Fibroblast of lung (primary cell): Measurements from ENCODE around the gene KRTAP9-7. TPM values are rescaled to one million over a fixed set of nuclear protein-coding genes. Genes with fewer than 3 reads are reported as not detected.
"Not testable (repeated sequence)": the region's sequence is repeated elsewhere in the genome, so short reads cannot be mapped to it uniquely, and the experiment has no call there.

Source experiments
- DNase-seq, 2 donors: peaks; one replicate each; pipeline versions ENCODE4 v3.0.0 to v3.0.0-alpha.2; 2010; ENCODE audit warnings: low read depth in 2 of 2
- H2AFZ ChIP-seq: 2 replicates; pipeline ENCODE4 v1.5.1; 2012; ENCODE audit warnings: low read length, control low read depth, inconsistent platforms
- H3K27ac ChIP-seq: 2 replicates; pipeline ENCODE4 v1.5.1; 2011; ENCODE audit warnings: low read length, control low read depth; ENCODE audit not compliant: insufficient read depth
- H3K27me3 ChIP-seq: 2 replicates; pipeline ENCODE4 v1.5.1; 2011; ENCODE audit warnings: mild to moderate bottlenecking, low read length; ENCODE audit not compliant: control insufficient read depth, insufficient read depth
- H3K36me3 ChIP-seq: 2 replicates; pipeline ENCODE4 v1.5.1; 2011; ENCODE audit warnings: low read length; ENCODE audit not compliant: control insufficient read depth, insufficient read depth
- H3K4me1 ChIP-seq: 2 replicates; pipeline ENCODE4 v1.5.1; 2011; ENCODE audit warnings: low read length; ENCODE audit not compliant: control insufficient read depth, insufficient read depth; ENCODE audit errors: extremely low read depth
- H3K4me2 ChIP-seq: 2 replicates; pipeline ENCODE4 v1.5.1; 2011; ENCODE audit warnings: low read length, control low read depth; ENCODE audit not compliant: insufficient read depth; ENCODE audit errors: extremely low read depth
- H3K4me3 ChIP-seq, 4 experiments: fragments of 200-600 bp in 1 of 4; sonication (generic) in 1 of 4; replicated peaks in 1 of 4; 2 replicates each; pipeline ENCODE4 v1.5.1; 2011 to 2016; ENCODE audit warnings: low read length in 4 of 4, low read depth in 3 of 4, mild to moderate bottlenecking in 3 of 4, control low read depth in 2 of 4, inconsistent platforms in 1 of 4, mixed read lengths in 1 of 4; ENCODE audit not compliant: insufficient read depth in 1 of 4; ENCODE audit errors: control extremely low read depth in 1 of 4
- H3K79me2 ChIP-seq: 2 replicates; pipeline ENCODE4 v1.5.1; 2012; ENCODE audit warnings: mild to moderate bottlenecking, low read length, inconsistent platforms; ENCODE audit not compliant: control insufficient read depth, insufficient read depth
- H3K9ac ChIP-seq: 2 replicates; pipeline ENCODE4 v1.5.1; 2011; ENCODE audit warnings: mild to moderate bottlenecking, low read length, control low read depth; ENCODE audit not compliant: insufficient read depth
- H3K9me3 ChIP-seq: 2 replicates; pipeline ENCODE4 v1.5.1; 2012; ENCODE audit warnings: low read depth, low read length; ENCODE audit not compliant: control insufficient read depth, insufficient read depth
- H4K20me1 ChIP-seq: 2 replicates; pipeline ENCODE4 v1.5.1; 2011; ENCODE audit warnings: low read length; ENCODE audit not compliant: control insufficient read depth, insufficient read depth; ENCODE audit errors: extremely low read depth
- EZH2 ChIP-seq: IDR thresholded peaks from 2 replicates; pipeline ENCODE4 v1.5.1; 2012; ENCODE audit warnings: low read length, control low read depth, mild to moderate bottlenecking; ENCODE audit errors: missing control alignments
- polyA plus RNA-seq, 2 donors: library from polyadenylated mRNA; depleted of rRNA in 1 of 2; stranded (reverse) in 1 of 2; unstranded in 1 of 2; fragments of >200 nt; gene quantifications; 2 replicates each; pipeline ENCODE4 v1.2.1, GENCODE V29; 2011 to 2012; ENCODE audit warnings: missing spikeins in 1 of 2
- total RNA-seq: library from RNA; depleted of rRNA; stranded (reverse); fragments of >200 nt; gene quantifications from 2 replicates; pipeline ENCODE4 v1.2.1, GENCODE V29; 2014
- TF ChIP-seq, protein P1 (sequence below), 2 donors: IDR thresholded peaks in 1 of 2; conservative IDR thresholded peaks in 1 of 2; 1 replicate in 1 of 2; 2 replicates in 1 of 2; pipeline ENCODE4 v1.5.1; 2011 to 2012; ENCODE audit warnings: low read length in 2 of 2, control low read depth in 1 of 2, inconsistent platforms in 1 of 2, low read depth in 1 of 2, mild to moderate bottlenecking in 1 of 2

The KRTAP9-7 gene
- total and polyA plus RNA-seq, 2 donors (not counting 1 experiment from before 2014, with no cell fraction given) = not detected

DNA sequence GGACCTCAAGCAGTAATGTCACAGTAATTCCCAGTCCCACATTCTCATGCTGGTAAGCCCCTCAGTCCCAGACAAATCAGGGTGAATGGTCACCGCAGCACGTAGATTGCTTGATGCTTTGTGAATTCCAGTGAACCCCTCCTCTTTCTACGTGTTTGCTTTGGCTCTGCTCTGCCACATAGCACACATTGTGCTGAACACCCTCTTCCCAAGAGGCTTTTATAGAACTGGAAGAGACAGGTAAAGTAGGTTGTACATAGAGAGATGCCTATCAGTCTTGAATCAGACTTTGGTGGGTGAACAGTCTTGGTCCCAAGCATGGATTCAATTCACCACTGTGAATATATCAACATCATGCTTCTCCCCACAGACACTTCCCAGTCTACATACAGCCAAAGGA, 10.9 kb upstream of the KRTAP9-7 start:
- TF ChIP-seq, protein P1, sequence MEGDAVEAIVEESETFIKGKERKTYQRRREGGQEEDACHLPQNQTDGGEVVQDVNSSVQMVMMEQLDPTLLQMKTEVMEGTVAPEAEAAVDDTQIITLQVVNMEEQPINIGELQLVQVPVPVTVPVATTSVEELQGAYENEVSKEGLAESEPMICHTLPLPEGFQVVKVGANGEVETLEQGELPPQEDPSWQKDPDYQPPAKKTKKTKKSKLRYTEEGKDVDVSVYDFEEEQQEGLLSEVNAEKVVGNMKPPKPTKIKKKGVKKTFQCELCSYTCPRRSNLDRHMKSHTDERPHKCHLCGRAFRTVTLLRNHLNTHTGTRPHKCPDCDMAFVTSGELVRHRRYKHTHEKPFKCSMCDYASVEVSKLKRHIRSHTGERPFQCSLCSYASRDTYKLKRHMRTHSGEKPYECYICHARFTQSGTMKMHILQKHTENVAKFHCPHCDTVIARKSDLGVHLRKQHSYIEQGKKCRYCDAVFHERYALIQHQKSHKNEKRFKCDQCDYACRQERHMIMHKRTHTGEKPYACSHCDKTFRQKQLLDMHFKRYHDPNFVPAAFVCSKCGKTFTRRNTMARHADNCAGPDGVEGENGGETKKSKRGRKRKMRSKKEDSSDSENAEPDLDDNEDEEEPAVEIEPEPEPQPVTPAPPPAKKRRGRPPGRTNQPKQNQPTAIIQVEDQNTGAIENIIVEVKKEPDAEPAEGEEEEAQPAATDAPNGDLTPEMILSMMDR (conservative IDR thresholded peaks at IDR 0.05 in 1 of 2, IDR thresholded peaks at IDR 0.05 in 1 of 2; ENCODE audit: low read depth in 1 of 2, low read length in 2 of 2) = no peak
- TF ChIP-seq EZH2 = no peak
- Histone ChIP-seq H3K36me3 (no peaks in the 10 kb centered on the region), H3K4me3 (no peak overlapping the region), H3K27ac (no peak overlapping the region), H3K27me3 (peaks cover 3% of the 10 kb centered on the region), H4K20me1 (no peaks in the 10 kb centered on the region), H3K9me3 (no peaks in the 10 kb centered on the region), H3K9ac (no peak overlapping the region), H3K79me2 (no peaks in the 10 kb centered on the region), H3K4me2 (no peak overlapping the region), H3K4me1 (no peaks in the 10 kb centered on the region), H2AFZ (no peak overlapping the region)
- DNase-seq = no peak

DNA sequence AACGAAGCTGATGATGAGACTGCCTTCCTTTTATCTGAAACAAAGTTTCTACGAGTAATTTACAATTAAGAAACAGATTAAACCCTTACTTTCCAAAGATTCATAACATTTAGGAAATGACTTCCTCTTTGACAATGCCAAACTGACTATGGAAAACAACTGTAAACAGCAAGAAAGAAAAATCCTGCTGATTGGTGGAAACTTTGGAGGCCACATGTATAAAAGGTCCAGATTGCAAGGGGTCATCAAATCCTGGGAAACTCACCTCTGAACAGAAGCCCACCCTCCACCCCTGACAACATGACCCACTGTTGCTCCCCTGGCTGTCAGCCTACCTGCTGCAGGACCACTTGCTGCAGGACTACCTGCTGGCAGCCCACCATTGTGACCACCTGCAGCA, 10.4 kb upstream of the KRTAP9-7 start, which contains the start of gene KRTAP9-6:
TSS of gene KRTAP9-6 (plus strand) at position 301 of the 400 bp plus-strand sequence. CDS start at position 301, 0 bp downstream.
- TF ChIP-seq, protein P1 (conservative IDR thresholded peaks at IDR 0.05 in 1 of 2, IDR thresholded peaks at IDR 0.05 in 1 of 2; ENCODE audit: low read depth in 1 of 2, low read length in 2 of 2) = no peak
- no peak for TF ChIP-seq EZH2
- no peak within 1 kb of the TSS for H3K4me3 ChIP-seq
- H3K27me3 ChIP-seq = peaks cover 3% of the 10 kb centered on the region
- no peak for DNase-seq
- no peaks in the 10 kb centered on the region for H3K4me1 ChIP-seq
- no peaks in the 10 kb centered on the region for H3K9me3 ChIP-seq
- H3K4me2 ChIP-seq = no peak within 1 kb of the TSS
- no peaks in the 10 kb centered on the region for H3K79me2 ChIP-seq
- H3K9ac ChIP-seq = no peak within 1 kb of the TSS
- H2AFZ ChIP-seq = no peak within 1 kb of the TSS
- no peaks in the 10 kb centered on the region for H4K20me1 ChIP-seq
- H3K36me3 ChIP-seq = no peaks in the 10 kb centered on the region
- H3K27ac ChIP-seq = no peak within 1 kb of the TSS

DNA sequence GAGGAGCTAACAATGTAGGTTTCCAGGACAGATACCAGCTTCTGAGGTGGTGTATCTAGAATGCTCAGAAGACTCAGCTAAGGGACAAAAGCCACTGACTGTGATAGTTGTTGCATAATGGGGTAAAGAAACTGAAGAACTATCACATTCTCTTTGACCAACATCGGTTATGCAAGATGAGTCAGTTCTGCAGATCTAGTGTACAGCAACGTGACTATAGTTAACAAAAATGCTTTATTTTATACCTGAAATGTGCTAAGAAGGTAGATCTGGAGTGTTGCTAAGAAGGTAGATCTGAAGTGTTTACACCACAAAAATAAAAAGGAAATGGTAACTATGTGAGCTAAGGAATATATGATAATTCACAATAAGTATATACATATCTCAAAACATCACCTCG, 7.8 kb upstream of the KRTAP9-7 start:
- Histone ChIP-seq H3K79me2 (no peaks in the 10 kb centered on the region), H3K27ac (no peak overlapping the region), H3K36me3 (no peaks in the 10 kb centered on the region), H4K20me1 (no peaks in the 10 kb centered on the region), H3K27me3 (peaks cover 3% of the 10 kb centered on the region), H3K4me1 (no peaks in the 10 kb centered on the region), H3K4me3 (no peak overlapping the region), H3K4me2 (no peak overlapping the region), H2AFZ (no peak overlapping the region), H3K9me3 (no peaks in the 10 kb centered on the region), H3K9ac (no peak overlapping the region)
- DNase-seq = no peak
- TF ChIP-seq, protein P1 (conservative IDR thresholded peaks at IDR 0.05 in 1 of 2, IDR thresholded peaks at IDR 0.05 in 1 of 2; ENCODE audit: low read depth in 1 of 2, low read length in 2 of 2) = no peak
- no peak for TF ChIP-seq EZH2

DNA sequence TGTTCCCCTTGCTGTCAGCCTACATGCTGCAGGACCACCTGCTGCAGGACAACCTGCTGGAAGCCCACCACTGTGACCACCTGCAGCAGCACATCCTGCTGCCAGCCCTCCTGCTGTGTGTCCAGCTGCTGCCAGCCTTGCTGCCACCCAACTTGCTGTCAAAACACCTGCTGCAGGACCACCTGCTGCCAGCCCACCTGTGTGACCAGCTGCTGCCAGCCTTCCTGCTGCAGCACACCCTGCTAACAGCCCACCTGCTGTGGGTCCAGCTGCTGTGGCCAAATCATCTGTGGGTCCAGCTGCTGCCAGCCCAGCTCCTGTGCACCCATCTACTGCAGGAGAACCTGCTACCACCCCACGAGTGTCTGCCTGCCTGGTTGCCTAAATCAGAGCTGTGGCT, 4.2 kb upstream of the KRTAP9-7 start:
- not testable (repeated sequence) for H3K9me3 ChIP-seq, H3K27ac ChIP-seq, H4K20me1 ChIP-seq, DNase-seq, H3K79me2 ChIP-seq, H3K36me3 ChIP-seq, H3K4me3 ChIP-seq, H3K27me3 ChIP-seq, H3K9ac ChIP-seq, H2AFZ ChIP-seq, H3K4me2 ChIP-seq, H3K4me1 ChIP-seq
